HG02981 (cell line): ENCODE measurements around the gene KIF15.
"Not testable (repeated sequence)": the region's sequence is repeated elsewhere in the genome, so short reads cannot be mapped to it uniquely, and the experiment has no call there.

Experiments used
- ATAC-seq: cut with Tn5 transposase; IDR thresholded peaks from one replicate; pipeline ENCODE4 v1.9.1; 2021; ENCODE audit warnings: mild to moderate bottlenecking, moderate library complexity; ENCODE audit not compliant: unreplicated experiment

Gene KIF15

DNA sequence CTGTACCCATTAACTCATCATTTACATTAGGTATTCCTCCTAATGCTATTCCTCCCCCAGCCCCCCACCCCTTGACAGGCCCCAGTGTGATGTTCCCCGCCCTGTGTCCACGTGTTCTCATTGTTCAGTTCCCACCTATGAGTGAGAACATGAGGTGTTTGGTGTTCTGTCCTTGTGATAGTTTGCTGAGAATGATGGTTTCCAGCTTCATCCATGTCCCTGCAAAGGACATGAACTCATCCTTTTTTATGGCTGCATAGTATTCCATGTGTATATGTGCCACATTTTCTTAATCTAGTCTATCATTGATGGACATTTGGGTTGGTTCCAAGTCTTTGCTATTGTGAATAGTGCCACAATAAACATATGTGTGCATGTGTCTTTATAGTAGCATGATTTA, 54.7 kb downstream of the KIF15 start:
- ATAC-seq: not testable (repeated sequence)

- ATAC-seq: not testable (repeated sequence)
Measured at GRCh38 chr3:44821206-44821605, 59.6 kb downstream of the KIF15 start.

DNA sequence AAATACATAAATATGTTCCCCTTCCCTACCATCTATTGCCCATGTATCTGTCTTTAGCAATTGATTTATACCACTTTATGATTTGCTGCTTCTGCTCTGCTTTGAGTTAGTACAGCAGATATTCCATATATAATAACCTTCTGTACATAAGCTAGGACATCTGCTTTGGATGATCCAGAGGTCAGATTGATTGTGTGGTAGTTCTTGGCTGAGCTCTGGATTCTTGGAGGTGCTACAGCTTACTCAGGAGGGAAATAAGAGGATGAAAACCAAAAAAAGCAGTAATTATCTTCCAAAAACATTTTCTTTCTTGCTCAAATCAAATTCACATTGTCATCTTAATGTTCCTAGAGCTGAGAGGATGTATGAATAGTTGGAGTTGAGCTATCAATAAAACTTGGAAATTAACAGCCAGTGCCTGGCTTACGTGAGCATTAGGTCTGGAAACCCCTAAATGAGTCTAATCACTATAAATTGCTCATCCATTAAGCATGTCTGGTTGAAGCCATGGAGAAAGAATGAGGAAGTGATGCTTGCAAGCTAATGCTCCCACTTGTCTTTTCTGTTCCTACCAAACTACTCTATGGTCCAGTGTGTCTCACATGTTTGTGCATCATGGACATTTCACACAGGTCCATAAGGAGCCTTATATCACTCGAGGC, 63.8 kb downstream of the KIF15 start:
- ATAC-seq: peak; percentile 51

DNA sequence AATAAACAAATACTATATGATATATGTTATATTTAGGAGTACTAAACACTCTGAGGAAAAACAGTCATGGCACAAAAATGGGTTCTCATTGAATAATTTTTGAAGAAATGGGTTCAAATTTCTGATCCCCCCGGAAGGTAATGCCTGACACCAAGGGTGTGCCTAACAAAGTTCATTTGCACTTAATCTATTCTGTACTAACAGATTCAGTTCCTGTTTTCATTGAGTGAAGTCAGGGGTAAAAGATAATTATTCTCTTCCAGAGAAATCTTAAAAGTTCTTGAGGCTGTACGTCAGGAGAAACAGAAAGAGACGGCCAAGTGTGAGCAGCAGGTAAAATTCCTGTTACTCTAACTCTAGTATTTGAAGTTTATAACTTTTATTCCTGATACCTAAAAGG, 65.6 kb downstream of the KIF15 start:
- no peak for ATAC-seq

DNA sequence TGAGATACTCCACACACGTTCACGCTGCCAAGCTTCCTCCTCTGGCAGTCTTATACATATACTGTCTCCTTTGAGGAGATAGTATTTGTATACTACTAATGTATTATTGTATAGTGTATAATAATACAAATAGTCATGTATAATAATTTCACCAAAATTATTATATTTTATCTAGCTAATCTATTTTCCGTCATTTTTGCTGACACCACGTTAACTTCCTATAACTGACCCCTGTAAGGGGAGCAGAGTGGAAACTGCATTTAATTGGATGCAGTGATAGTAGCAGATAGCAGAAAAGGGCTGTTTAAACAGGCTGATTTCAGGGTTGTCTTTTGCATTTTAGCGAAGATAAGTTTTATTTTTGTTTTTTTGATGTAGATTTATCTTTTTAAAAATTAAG, 69.6 kb downstream of the KIF15 start:
- no peak for ATAC-seq

- no peak for ATAC-seq
Measured at GRCh38 chr3:44832032-44832431, 70.4 kb downstream of the KIF15 start.

- no peak for ATAC-seq
Measured at GRCh38 chr3:44832965-44833364, 71.4 kb downstream of the KIF15 start.

GRCh38 chr3:44833394-44833793, 71.8 kb downstream of the KIF15 start:
- no peak for ATAC-seq

DNA sequence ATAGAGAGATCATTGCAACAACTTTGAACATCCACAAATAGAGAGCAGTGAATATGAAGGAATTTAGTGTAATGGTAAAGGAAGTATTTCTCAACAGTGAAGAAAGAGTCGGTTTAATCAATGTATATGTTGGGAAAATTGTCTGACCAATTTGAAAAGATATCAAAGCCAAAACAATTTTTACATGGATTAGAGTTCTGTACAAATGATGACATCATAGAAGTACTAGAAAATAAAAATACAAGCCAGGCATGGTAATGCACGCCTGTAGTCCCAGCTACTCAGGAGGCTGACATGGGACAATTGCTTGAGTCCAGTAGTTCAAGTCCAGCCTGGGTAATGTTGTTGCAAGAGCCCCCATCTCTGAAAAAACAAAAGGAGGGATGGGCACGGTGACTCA, 74.1 kb downstream of the KIF15 start:
- ATAC-seq: no peak

- no peak for ATAC-seq
Measured at GRCh38 chr3:44842376-44842775, 80.8 kb downstream of the KIF15 start.

DNA sequence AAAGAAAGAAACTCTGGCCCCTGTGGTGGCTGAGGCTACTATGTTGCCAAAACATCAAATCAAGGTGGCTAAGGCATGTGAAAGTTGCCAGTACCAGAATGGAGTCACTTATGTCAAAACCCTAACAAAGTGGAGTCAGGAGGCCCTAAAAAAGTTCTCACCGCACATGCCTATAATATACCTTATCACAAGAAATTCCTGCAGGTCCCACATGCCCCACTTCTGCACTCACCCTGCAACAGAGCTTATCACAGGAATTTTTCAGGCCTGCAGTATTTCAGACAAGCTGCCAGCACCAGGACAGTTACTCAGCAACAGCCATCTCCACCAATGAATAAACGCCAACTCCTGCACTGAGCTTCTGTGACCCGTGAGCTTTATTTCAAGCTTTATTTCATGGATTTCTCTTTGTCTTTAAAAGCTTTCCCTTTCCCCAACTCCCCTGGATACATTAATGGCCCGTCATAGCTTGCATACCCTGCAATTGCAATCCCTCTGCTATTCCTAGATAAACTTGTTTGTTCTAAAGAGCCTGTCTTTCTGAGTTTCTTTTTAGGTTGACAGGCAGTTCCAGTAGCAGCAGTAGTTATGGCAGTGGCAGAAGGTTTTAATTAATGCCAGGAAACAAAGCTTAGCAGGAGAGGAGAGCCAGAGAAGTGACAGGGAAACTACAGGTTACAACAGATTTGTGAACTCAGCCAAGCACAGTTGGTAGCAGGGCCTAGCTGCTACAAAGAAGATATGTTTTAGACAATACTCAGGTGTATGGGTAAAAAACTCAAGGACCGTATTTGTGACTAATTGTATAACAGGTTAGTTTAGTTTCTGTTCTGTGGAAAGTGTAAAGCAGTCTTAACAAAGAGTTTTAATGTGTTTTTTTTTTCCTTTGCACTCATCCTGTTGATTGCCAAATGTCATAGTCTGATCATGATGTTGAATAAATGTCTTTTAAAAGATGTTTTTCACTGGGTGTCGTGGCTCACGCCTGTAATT, 84.2 kb downstream of the KIF15 start:
- ATAC-seq: no peak

- no peak for ATAC-seq
Measured at GRCh38 chr3:44848634-44849033, 87.0 kb downstream of the KIF15 start.

- ATAC-seq: not testable (repeated sequence)
Measured at GRCh38 chr3:44856663-44857062, 95.1 kb downstream of the KIF15 start.

DNA sequence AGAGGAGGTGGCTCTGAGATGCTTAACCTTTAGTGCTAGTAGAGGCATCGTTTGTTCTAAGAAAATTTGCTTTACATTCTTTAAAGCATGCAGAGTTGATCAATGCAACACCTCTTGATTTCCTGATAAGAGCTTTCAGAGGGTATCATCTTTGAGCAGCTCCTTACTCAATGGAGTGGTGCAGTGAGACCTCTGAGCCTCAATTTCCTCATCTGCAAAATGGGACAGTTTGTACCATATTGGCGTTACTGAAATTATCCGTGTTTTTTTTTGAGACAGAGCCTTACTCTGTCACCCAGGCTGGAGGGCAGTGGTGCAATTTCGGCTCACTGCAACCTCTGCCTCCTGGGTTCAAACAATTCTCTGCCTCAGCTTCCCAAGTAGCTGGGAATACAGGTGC, 98.5 kb downstream of the KIF15 start:
- no peak for ATAC-seq

- peak; percentile 92 for ATAC-seq
Measured at GRCh38 chr3:44861412-44862225, 100.0 kb downstream of the KIF15 start, which contains the start of gene TMEM42. Gene TMEM42 (plus strand): TSS chr3:44861912. CDS start chr3:44861925, 13 bp downstream.

- peak; percentile 23 for ATAC-seq
Measured at GRCh38 chr3:44862226-44862637, 100.6 kb downstream of the KIF15 start.

DNA sequence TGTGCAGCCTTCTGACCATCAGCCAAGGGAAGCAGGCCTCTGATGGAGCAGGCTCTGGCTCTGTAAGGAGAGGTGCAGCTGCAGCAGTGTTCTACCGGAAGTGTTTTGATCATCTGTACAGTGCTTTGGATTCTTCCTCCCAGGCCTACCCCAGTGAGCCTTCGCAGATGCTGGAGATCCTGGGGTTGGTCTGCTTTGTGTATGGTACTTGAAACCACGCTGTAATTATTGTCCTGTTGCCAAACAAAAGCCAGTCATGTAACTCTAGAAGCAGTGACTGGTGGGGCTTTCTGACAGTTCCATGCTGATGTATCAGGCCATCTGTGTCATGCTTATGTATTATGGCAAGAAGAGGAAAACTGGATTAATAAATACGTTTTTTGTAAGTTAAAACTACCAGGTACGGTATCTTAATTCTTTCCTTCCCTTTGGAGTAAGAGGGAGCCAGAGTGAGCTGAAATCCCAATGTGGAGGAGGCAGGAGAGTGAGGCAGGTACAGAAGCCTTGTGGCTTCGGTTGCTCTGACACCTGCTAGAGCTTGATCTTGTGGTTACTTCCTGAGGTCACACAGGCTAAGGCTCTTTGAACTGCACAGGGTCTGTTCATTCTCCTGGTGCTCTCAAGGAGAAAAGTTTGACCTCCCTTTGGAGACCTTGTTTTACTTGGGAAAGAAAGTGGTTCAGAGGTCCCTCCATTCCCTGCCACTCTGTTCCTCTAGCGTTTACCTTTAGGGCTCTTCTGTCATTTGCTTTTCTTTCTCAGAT, 103.9 kb downstream of the KIF15 start:
- no peak for ATAC-seq

- ATAC-seq: no peak
Measured at GRCh38 chr3:44867421-44868111, 106.0 kb downstream of the KIF15 start.

DNA sequence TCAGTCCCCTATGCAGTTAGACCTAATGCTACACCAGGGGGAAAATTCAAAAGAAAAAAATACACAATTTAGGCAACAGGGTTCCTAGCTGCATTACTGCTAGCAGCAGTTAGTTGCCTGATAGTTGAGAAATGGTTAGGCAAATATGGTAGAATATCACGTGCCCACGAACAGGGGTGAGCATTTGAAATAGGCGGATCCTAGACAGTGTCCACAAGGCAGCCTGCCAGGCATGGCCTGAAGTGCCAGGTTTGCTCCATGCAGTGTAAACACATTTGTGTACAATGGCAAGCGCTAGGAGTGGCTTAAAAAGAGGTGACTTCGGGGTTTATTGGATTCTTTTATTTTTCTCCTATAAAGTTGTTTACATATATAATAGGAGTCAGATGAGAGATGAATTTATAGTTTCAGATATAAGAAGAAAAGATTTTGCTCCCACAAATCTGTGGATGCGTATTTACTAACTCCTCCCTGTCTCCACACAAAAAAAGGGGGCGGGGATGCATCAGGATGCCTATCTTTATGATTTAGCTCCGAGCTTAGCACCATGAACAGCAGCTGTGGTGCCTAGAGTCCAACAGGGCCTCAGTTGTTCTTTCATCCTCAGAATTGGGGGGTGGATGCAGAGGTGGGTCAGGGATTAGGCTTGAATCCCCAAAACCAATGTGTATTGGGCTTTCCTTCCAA, 108.9 kb downstream of the KIF15 start:
- no peak for ATAC-seq
